Measurements from ENCODE around the gene POLG2.
"Not testable (repeated sequence)": the region's sequence is repeated elsewhere in the genome, so short reads cannot be mapped to it uniquely, and the experiment has no call there.

POLG2 gene

GRCh38 chr17:64443086-64443760 lies 53.6 kb downstream of the POLG2 start:
- in situ Hi-C loops (cut with MboI; ENCODE audit: low sequenced_read_pairs): no loop called here

GRCh38 chr17:64442541-64442971 lies 54.3 kb downstream of the POLG2 start:
- in situ Hi-C loops (cut with MboI; ENCODE audit: low sequenced_read_pairs): no loop called here

GRCh38 chr17:64441772-64442540 lies 54.9 kb downstream of the POLG2 start:
- in situ Hi-C loops (cut with MboI; ENCODE audit: low sequenced_read_pairs): no loop called here

GRCh38 chr17:64439956-64440355 lies 56.9 kb downstream of the POLG2 start:
- in situ Hi-C loops (cut with MboI; ENCODE audit: low sequenced_read_pairs): no loop called here

- in situ Hi-C loops (cut with MboI; ENCODE audit: low sequenced_read_pairs): not testable (repeated sequence)
Measured at GRCh38 chr17:64439521-64439920, 57.3 kb downstream of the POLG2 start.

DNA sequence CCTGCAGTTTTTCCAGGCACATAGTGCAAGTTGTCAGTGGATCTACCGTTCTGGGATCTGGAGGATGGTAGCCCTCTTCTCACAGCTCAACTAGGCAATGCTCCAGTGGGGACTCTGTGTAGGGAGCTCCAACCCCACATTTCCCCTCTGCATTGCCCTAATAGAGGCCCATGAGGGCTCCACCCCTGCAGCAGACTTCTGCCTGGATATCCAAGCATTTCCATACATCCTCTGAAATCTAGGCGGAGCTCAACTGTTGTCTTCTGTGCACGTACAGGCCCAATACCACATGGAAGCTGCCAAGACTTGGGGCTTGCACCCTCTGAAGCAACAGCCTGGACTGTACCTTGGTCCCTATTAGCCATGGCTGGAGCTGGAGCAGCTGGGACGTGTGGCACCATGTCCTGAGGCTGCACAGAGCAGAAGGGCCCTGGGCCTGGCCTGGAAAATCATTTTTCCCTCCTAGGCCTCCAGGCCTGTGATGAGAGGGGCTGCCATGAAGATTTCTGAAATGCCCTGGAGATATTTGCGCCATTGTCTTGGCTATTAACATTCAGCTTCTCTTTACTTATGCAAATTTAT lies 58.8 kb downstream of the POLG2 start:
- in situ Hi-C loops (cut with MboI; ENCODE audit: low sequenced_read_pairs): no loop called here

DNA sequence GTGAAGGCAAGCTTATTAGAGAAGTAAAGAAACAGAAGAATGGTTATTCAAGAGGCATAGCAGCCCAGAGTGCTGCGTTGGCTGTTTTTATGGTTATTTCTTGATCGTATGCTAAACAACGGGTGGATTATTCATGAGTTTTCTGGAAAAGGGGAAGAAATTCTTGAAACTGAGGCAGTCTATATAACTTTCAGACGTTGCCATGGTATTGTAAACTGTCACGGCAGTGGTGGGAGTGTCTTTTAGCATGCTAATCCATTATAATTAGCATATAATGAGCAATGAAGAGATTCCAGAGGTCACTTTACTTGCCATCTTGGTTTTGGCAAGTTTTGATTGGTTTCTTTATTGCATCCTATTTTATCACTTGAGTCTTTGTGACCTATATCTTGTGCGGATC lies 65.3 kb downstream of the POLG2 start:
- in situ Hi-C loops (cut with MboI; ENCODE audit: low sequenced_read_pairs): no loop called here

- in situ Hi-C loops (cut with MboI; ENCODE audit: low sequenced_read_pairs): not testable (repeated sequence)
Measured at GRCh38 chr17:64430036-64430435, 66.8 kb downstream of the POLG2 start.

- in situ Hi-C loops (cut with MboI; ENCODE audit: low sequenced_read_pairs): no loop called here
Measured at GRCh38 chr17:64428406-64428805, 68.4 kb downstream of the POLG2 start.

All from HL-60/S4 treated with phorbol 12-myristate 13-acetate at 8.2 ng/mL for 4 days and 3 days (cell line).